Coronary artery (tissue), 2 donors: ENCODE results near the gene DDRGK1.
"Not testable (repeated sequence)": the region's sequence is repeated elsewhere in the genome, so short reads cannot be mapped to it uniquely, and the experiment has no call there.

Source experiments
- DNase-seq: peaks from one replicate; pipeline ENCODE4 v3.0.0-alpha.2; 2017; ENCODE audit warnings: low spot score
- H3K27ac ChIP-seq, 2 donors: fragments of 200-600 bp; sonication (generic); one replicate each; pipeline ENCODE4 v1.5.1; 2016 to 2019
- H3K4me3 ChIP-seq: fragments of 200-600 bp; sonication (generic); 2 replicates; pipeline ENCODE4 v1.5.1; 2016; ENCODE audit warnings: mild to moderate bottlenecking, moderate library complexity
- TF ChIP-seq, protein P1 (sequence below): fragments of 200-600 bp; sonication (generic); IDR thresholded peaks from one replicate; pipeline ENCODE4 v1.5.1; 2019; ENCODE audit warnings: antibody characterized with exemption

DDRGK1 gene

DNA sequence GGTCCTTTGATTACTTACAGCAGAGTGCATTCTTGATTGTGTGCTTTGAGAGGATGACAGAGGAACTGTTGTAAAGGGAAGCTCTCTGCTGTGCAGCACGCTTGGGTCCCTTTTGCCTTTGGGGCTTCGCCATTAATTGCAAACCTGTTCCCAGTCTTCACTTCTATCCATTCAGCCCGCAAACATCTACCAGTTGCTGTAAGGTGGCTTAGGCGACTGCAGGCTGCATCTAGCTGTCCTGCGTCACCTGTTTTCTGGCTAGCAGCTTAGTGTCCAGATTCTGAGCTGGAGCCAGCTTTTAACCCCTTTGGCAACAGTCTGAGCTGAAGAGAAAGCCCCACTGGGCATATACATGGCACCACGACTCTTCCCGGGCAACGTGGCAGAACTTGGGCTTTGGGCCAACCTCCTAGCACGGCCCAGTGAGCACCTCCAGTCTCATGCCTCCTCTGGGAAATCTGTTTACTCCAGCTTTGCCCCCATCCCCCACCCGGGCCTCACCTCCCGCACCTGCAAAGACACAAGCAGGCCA is 42.3 kb downstream of the DDRGK1 start:
- Histone ChIP-seq H3K27ac (no peak overlapping the region), H3K4me3 (no peak overlapping the region)
- DNase-seq: no peak
- TF ChIP-seq, protein P1, sequence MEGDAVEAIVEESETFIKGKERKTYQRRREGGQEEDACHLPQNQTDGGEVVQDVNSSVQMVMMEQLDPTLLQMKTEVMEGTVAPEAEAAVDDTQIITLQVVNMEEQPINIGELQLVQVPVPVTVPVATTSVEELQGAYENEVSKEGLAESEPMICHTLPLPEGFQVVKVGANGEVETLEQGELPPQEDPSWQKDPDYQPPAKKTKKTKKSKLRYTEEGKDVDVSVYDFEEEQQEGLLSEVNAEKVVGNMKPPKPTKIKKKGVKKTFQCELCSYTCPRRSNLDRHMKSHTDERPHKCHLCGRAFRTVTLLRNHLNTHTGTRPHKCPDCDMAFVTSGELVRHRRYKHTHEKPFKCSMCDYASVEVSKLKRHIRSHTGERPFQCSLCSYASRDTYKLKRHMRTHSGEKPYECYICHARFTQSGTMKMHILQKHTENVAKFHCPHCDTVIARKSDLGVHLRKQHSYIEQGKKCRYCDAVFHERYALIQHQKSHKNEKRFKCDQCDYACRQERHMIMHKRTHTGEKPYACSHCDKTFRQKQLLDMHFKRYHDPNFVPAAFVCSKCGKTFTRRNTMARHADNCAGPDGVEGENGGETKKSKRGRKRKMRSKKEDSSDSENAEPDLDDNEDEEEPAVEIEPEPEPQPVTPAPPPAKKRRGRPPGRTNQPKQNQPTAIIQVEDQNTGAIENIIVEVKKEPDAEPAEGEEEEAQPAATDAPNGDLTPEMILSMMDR: no peak

DNA sequence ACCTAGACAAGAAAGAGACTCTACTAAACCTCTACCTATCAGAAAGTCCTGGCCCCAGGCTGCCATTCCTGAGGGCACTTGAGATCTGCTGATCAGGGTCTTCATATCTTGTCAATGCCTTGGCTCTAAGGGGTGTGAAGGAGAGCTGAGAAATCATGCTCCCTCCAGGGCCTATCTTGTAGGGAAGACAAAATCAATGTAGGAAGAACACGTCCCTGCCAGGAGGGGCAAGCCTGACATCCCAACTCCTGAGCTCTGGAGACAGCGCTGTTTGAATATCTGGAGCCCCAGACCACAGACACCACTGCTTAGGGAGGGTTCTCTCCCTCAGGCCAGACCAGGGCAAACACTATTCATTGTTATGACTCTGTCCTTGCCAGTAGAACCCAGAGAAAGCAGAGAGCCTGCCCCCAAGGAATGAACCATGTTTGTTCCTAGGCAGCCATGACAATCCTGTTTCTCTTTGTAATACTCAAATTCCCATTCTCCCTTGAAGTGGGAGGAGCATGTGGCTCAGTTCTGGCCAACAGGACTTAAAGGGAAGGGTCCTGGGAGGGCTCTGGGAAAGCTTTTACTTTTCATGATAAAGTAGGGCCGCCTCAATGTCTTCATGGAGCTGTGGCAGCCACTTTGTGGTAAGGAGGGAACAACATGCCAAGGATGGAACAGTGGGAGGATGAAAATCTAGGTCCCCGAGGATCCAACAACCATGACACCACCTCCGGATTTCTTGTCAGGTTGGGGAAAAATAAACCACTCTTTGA is 43.0 kb downstream of the DDRGK1 start:
- Histone ChIP-seq H3K27ac (no peak overlapping the region), H3K4me3 (no peak overlapping the region)
- DNase-seq: no peak
- TF ChIP-seq, protein P1: no peak

DNA sequence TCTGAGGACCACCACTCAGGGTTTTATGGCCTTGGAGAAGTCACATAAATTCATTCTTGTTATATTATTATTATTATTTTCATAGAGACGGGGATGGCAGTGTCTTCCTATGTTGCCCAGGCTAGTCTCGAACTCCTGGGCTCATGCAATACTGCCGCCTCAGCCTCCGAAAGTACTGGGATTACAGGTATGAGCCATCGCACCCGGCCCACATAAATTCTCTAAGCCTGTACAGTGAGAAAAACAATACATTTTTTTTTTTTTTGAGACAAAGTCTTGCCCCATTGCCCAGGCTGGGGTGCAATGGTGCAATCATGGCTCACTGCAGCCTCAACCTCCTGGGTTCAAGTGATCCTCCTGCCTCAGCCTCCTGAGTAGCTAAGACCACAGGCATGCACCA is 44.1 kb downstream of the DDRGK1 start:
- Histone ChIP-seq H3K27ac (no peak overlapping the region), H3K4me3 (no peak overlapping the region)
- DNase-seq: no peak
- TF ChIP-seq, protein P1: no peak

DNA sequence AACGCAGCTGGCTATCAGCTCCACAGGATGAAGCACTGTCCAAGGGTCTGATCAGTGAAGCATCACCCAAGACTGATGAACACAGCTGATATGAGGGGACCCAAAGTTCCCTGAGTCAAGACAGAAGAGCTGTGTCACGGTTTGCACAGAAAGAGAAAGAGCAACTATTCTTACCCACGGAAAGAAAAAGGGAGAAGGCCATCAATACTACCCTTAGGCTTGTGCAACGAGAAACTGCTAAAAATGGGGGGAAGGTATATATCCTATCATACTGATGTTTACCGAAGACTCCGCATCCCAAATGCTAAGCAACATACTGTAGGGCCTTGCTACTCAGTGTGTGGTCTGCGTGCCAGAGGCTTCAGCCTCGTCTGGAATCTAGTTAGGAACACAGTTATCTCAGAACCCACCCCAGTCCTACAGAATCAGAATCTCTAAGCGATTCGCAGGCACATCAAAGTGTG is 45.5 kb downstream of the DDRGK1 start:
- TF ChIP-seq, protein P1: no peak
- Histone ChIP-seq H3K4me3 (peak overlapping the region; percentile 94), H3K27ac (peak overlapping the region; percentile 71 to 92)
- DNase-seq: no peak

DNA sequence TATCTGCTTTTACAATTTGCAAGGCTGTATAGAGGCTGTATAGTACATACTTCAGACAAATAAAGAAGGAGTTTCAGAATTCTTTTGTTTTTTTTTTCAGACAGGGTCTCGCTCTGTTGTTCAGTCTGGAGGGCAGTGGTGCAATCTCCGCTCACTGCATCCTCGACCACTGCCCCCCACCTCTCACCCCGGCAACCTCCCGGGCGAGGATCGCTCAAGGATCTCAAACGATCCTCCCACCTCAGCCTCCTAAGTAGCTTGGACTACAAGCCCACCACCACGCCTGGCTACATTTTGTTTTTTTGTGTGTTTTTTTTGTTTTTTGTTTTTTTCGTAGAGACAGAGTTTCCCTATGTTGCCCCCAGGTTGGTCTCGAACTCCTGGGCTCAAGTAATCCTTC is 46.7 kb downstream of the DDRGK1 start:
- TF ChIP-seq, protein P1: no peak
- DNase-seq: no peak
- no peak overlapping the region for H3K27ac ChIP-seq
- peak overlapping the region; percentile 94 for H3K4me3 ChIP-seq

DNA sequence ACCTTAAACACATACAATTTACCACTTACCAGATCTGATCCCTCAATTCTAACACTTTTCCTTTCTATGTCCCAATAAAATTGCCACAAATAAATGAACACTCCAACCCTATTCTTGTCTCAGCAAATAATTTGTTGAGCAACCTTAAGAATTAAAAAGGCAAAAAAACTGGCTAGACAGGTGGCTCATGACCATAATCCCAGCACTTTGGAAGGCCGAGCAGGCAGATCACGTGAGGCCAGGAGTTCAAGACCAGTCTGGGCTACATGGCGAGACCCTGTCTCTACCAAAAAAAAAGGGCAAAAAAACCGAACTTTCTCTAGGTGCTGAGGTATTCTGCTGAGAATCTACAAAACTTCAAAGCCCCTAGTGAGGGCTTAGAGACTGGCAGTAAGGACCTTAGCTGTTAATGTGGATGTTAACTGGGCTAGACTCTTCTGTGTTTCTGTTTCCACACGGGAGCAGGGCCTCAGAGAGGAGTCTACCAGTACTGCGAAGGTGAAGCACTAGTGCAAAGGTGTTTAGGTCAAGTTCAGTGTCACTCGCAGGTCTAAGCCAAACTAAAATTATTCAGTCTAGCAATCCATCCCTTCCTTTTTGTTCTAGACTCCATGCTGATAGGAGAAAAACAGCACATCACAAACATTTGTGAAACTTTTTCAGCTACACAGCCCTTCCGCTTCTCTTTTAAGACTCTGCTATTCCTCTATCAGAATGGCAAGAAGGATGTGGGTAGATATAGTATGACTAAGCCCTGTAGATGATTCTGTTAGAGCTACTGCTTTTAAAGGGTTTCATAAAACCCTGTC is 47.5 kb downstream of the DDRGK1 start:
- no peak overlapping the region for H3K27ac ChIP-seq
- TF ChIP-seq, protein P1: no peak
- DNase-seq: no peak
- H3K4me3 ChIP-seq: peak overlapping the region; percentile 94

DNA sequence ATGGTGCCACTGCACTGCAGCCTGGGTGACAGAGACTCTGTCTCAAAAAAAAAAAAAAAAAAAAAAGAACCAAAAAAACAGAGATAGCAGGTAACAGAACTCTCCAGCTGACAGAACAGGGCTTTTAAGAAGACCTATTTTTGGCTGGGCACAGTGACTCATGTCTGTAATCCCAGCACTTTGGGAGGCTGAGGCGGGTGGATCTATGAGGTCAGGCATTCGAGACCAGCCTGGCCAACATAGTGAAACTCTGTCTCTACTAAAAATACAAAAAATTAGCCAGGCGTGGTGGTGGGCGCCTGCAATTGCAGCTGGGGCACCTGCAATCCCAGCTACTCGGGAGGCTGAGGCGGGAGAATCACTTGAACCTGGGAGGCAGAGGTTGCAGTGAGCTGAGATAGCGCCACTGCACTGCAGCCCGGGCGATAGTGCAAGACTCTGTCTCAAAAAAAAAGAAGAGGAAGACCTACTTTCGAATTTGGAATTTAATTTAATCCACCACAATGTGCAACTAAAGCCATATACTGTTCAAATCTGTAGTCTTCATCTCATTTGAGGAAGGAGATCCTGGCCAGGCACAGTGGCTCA is 52.3 kb downstream of the DDRGK1 start:
- DNase-seq, H3K4me3 ChIP-seq, H3K27ac ChIP-seq: not testable (repeated sequence)
